Stimulated activated naive CD8-positive, alpha-beta T cell treated with anti-CD3 and anti-CD28 coated beads, Interleukin-15, Interleukin-2, amounts not matched to agents 100 ng/mL and 50 ng/mL, for 24 hours (primary cell): ENCODE data around the gene CDK2.
"Not testable (repeated sequence)": the region's sequence is repeated elsewhere in the genome, so short reads cannot be mapped to it uniquely, and the experiment has no call there.

Experiments
- H3K27ac Mint-ChIP-seq: one replicate; pipeline ENCODE4 v1.8.0; 2021; ENCODE audit warnings: mild to moderate bottlenecking, mixed read lengths
- H3K27me3 Mint-ChIP-seq: one replicate; pipeline ENCODE4 v1.8.0; 2021; ENCODE audit warnings: mixed read lengths
- H3K36me3 Mint-ChIP-seq: one replicate; pipeline ENCODE4 v1.8.0; 2021; ENCODE audit warnings: low read depth, mixed read lengths
- H3K4me1 Mint-ChIP-seq: one replicate; pipeline ENCODE4 v1.8.0; 2021; ENCODE audit warnings: low read depth, mixed read lengths
- H3K4me3 Mint-ChIP-seq: one replicate; pipeline ENCODE4 v1.8.0; 2021; ENCODE audit warnings: mild to moderate bottlenecking, mixed read lengths
- H3K9me3 Mint-ChIP-seq: one replicate; pipeline ENCODE4 v1.8.0; 2021; ENCODE audit warnings: mixed read lengths

Gene CDK2

DNA sequence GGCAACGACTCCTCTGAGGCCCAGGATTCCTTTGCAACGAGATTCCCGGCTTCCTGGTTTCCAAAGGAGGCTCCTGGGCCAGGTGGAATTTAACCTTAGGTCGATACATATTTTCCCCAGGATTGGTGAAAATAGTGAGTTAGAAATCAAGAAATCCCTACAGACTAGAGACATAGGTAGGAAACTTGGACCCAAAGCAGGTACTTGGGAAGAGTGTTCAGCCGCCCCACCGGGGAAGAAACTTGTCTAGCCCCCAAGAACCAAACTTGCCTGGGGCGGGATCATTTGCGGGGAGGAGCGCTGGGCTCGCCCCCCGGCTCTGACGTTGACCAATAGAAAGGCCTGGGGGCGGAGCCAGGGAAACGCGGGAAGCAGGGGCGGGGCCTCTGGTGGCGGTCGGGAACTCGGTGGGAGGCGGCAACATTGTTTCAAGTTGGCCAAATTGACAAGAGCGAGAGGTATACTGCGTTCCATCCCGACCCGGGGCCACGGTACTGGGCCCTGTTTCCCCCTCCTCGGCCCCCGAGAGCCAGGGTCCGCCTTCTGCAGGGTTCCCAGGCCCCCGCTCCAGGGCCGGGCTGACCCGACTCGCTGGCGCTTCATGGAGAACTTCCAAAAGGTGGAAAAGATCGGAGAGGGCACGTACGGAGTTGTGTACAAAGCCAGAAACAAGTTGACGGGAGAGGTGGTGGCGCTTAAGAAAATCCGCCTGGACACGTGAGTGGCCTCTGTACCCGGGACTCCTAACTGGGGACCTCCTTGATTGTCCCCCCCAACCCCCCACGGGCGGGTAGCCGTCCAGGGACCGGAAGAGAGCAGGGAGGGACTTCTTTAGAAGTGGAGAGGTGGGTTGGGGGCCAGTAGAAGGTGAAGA lies at the start of gene CDK2:
CDK2 (plus strand) TSS at position 423 of the 874 bp plus-strand sequence; CDS start at position 602, 179 bp downstream.
- peak within 1 kb of the TSS; percentile 90 for H3K27ac Mint-ChIP-seq
- no peaks in the 10 kb centered on the region for H3K9me3 Mint-ChIP-seq
- no peaks in the 10 kb centered on the region for H3K27me3 Mint-ChIP-seq
- H3K4me3 Mint-ChIP-seq: peak within 1 kb of the TSS; percentile 94
- H3K4me1 Mint-ChIP-seq: peaks cover 28% of the 10 kb centered on the region
- peaks cover 23% of the 10 kb centered on the region for H3K36me3 Mint-ChIP-seq

DNA sequence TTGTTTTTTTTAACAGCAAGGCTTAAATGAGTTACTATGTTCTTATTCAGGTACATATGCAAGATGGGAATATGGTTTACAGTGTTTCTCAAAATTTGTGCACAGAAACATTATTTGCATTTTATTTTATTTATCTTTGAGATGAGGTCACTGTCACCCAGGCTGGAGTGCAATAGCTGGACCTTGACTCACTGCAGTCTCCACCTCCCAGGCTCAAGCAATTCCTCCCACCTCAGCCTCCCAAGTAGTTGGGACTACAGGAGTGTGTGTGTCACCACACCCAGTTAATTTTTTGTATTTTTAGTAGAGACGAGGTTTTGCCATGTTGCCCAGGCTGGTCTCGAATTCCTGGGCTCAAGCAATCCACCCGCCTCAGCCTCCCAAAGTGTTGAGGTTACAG lies 47.6 kb upstream of the CDK2 start:
- not testable (repeated sequence) for H3K27ac Mint-ChIP-seq, H3K9me3 Mint-ChIP-seq, H3K4me3 Mint-ChIP-seq, H3K27me3 Mint-ChIP-seq
- Mint-ChIP-seq H3K4me1 (peaks cover 53% of the 10 kb centered on the region), H3K36me3 (peaks cover 29% of the 10 kb centered on the region)

DNA sequence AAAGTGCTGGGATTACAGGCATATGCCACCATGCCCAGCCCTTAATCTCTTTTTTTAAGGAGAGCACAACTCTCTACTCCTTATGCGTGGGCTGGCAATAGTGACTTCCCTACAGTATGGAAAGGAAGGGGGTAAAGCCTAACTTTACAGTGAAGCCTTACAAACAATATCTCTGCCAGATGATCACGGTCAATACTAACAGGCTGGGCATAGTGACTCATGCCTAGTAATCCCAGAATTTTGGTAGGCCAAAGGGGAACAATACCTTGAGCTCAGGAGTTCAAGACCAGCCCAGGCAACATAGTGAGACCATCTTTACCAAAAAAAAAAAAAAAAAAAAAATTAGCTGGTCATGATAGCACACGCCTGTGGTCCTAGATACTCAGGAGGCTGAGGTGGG lies 44.5 kb upstream of the CDK2 start:
- Mint-ChIP-seq H3K4me1 (peaks cover 53% of the 10 kb centered on the region), H3K27me3 (no peaks in the 10 kb centered on the region), H3K36me3 (peaks cover 29% of the 10 kb centered on the region), H3K27ac (no peak overlapping the region), H3K9me3 (no peaks in the 10 kb centered on the region), H3K4me3 (no peak overlapping the region)

DNA sequence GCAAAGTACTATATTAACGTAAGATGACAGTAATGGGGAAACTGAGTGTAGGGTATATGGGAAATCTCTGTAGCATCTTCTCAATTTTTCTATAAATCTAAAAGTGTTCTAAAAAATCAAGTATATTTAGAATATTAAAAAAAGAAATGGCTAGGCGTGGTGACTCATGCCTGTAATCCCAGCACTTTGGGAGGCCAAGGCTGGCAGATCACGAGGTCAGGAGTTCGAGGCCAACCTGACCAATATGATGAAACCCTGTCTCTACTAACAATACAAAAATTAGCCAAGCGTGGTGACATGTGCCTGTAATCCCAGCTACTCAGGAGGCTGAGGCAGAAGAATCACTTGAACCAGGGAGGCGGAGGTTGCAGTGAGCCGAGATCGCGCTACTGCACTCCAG lies 43.0 kb upstream of the CDK2 start:
- H3K4me1 Mint-ChIP-seq: peaks cover 59% of the 10 kb centered on the region
- H3K36me3 Mint-ChIP-seq: peaks cover 31% of the 10 kb centered on the region
- H3K4me3 Mint-ChIP-seq, H3K27me3 Mint-ChIP-seq, H3K9me3 Mint-ChIP-seq: not testable (repeated sequence)
- H3K27ac Mint-ChIP-seq: peak overlapping the region; percentile 83

DNA sequence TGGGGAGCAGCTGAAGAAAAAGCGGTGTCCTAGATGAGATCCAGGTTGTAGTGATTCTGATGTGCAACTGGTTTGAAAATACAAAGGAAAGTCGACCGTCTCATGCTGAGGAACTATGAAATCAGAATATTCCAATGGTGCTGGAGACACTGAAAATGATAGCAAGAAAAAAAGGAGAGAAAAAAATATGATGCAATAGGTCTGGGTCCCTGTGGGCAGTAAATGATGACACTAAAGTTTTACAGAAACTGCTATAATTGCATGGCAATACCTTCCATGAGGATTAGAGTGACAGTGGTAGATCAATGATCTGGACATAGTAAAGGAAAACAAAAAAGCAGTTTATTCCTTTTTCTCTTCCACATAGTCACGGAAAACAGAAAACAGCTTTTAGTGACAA lies 41.3 kb upstream of the CDK2 start:
- Mint-ChIP-seq H3K27ac (peak overlapping the region; percentile 85), H3K9me3 (no peaks in the 10 kb centered on the region), H3K36me3 (peaks cover 27% of the 10 kb centered on the region), H3K4me3 (peak overlapping the region; percentile 95), H3K27me3 (no peaks in the 10 kb centered on the region), H3K4me1 (peaks cover 76% of the 10 kb centered on the region)

DNA sequence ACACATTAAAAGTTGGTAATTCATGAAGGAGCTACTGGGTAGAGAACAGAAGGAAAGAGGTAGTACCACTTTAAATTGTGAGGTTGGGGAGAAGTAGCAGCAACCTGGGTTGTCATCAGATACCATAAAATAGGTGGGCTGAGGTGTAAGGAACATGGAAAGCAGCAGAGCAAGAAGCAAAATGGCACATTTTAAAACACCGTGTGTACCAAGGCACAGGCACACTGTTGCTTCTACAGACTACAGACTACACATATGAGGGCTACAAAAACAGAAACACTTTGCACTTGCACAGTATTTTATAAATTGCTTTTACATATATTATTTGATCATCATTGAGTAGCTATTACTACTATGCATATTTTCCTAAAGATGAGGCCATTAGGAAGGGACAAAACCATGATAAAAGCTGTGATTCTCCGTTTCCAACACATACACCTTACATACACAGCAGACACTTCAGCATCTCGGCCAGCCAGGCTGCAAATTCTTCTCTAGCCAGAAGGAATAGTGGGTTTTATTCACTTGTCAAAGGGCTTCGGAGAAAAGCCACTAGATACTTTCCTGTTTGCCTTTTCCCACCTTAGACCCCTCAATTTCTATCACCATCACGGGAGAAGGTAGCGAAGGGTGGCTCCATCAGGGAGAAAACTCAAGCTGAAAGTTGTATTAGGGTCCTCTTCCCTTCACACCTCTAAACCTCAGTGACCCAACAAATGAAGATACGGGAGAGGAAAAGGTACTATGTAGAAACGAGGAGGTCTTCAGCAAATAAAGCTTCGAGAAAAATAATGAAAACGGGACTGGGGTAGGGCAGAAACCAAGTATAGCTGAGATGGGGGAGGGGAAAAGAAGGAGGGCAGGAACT lies 40.5 kb upstream of the CDK2 start:
- Mint-ChIP-seq H3K27ac (peak overlapping the region; percentile 85), H3K4me3 (peak overlapping the region; percentile 95), H3K27me3 (no peaks in the 10 kb centered on the region), H3K9me3 (no peaks in the 10 kb centered on the region), H3K4me1 (peaks cover 77% of the 10 kb centered on the region), H3K36me3 (peaks cover 28% of the 10 kb centered on the region)

DNA sequence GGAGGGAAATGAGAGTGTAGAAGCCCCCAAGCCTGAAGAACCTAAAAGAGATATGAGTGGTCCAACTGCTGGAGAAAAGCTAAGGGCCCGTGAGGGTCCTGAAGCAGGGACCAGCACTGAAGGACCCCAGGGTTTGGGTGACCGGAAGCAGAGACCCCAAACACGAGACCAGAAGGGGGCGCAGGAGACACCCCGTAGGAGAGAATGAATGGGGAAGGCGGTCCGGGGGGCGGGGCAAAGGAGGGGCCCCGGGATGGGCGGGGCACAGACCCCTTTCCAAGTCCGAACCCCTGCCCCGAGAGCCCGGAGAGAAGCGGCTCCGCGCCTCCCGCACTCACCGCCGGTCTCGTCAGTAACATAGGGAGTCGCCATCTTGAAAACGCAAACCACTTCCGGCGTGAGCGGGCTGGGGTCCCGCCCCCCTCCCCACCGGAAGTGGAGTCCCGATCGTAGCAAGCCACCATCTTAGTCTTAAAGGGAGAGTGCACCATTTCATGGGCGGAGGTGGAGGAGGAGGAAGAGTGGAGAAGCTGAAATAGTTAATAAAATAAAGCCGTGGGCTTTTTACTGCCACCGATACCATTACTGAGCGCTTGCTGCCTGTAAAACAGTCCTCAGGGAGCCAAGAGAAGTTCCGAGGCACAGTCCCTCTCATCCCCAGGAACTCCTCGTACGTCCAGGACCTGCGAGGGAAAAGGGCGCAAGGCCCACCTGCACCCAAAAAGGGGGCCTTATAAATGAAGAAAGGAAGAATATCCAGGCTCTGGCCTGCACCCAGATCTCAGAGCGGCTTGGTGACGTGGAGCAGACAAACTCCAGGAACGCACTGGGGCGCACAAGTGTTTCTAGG lies 39.7 kb upstream of the CDK2 start:
- peaks cover 69% of the 10 kb centered on the region for H3K4me1 Mint-ChIP-seq
- H3K36me3 Mint-ChIP-seq: peaks cover 32% of the 10 kb centered on the region
- H3K4me3 Mint-ChIP-seq: peak overlapping the region; percentile 95
- peak overlapping the region; percentile 97 for H3K27ac Mint-ChIP-seq
- H3K27me3 Mint-ChIP-seq: no peaks in the 10 kb centered on the region
- H3K9me3 Mint-ChIP-seq: no peaks in the 10 kb centered on the region

DNA sequence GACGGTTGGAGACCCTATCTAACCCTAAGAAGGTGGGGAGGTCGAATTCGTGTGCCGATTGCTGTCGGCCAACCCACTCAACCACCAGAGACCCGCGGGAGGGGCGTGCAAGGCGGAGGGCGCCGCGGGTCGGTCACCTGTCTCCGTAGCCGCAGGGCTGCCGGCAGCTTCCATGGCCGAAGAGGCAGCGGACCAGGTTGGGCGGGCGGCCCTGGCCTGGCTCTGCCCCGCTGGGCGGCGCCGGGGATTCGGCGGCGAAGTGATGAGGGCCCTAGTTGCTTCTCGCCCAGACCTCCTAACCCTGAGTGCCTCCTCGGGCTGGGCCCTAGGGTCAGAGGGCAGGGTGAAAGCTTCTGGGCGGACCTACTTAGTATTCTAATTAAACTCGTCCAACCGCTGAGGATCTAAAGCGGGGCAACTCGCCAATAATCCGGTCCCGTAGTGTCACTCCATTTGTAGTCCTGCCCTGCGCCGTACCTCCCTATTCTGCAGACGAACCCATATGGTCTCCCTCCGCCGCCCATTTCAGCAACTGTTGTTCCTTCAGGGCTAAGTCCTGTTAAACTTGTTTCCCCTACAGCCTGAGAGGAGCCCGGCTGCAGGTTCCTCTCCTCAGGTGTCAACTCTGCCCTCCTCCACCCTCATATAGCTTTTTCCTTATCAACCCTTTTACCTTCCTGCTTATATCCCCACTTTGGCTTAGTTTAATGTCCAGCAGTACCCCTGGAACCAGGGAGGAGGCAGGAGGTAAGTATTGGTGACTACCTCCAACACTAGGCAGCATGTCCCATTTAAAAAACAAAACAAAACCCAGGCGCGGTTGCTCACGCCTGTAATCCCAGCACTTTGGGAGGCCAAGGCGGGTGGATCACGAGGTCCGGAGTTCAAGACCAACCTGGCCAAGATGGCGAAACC lies 38.8 kb upstream of the CDK2 start, which contains the start of gene PYM1:
PYM1 (minus strand) TSS at position 307 of the 915 bp plus-strand sequence; CDS start at position 174, 133 bp downstream.
- peak within 1 kb of the TSS; percentile 95 for H3K4me3 Mint-ChIP-seq
- no peaks in the 10 kb centered on the region for H3K9me3 Mint-ChIP-seq
- H3K4me1 Mint-ChIP-seq: peaks cover 65% of the 10 kb centered on the region
- H3K27me3 Mint-ChIP-seq: no peaks in the 10 kb centered on the region
- peaks cover 30% of the 10 kb centered on the region for H3K36me3 Mint-ChIP-seq
- peak within 1 kb of the TSS; percentile 97 for H3K27ac Mint-ChIP-seq

DNA sequence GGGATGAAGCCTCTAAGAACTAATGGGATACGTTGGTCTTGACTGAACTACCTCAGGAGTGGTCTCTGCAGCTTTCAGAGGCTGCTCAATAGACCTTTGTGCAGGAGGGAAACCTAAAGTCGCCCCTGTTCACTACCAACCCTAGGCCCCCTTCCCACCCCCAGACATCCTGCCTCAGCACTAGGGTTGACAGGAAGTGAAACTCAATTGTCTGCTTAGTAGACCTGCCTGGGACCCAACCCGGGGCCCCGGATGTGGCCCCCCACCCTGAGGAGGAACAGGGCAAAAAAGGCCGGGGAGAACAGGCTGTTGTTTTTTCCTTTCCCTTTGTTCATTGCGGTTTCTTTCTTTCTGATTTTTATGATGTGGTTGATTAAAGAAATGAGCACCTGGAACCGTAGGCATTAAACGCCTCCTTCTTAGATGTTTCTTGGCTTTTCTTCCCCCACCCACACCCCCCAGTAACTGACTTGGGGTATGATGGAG lies 37.3 kb upstream of the CDK2 start:
- Mint-ChIP-seq H3K27ac (peak overlapping the region; percentile 97), H3K4me1 (peaks cover 70% of the 10 kb centered on the region), H3K4me3 (peak overlapping the region; percentile 95), H3K36me3 (peaks cover 35% of the 10 kb centered on the region), H3K9me3 (no peaks in the 10 kb centered on the region), H3K27me3 (no peaks in the 10 kb centered on the region)

DNA sequence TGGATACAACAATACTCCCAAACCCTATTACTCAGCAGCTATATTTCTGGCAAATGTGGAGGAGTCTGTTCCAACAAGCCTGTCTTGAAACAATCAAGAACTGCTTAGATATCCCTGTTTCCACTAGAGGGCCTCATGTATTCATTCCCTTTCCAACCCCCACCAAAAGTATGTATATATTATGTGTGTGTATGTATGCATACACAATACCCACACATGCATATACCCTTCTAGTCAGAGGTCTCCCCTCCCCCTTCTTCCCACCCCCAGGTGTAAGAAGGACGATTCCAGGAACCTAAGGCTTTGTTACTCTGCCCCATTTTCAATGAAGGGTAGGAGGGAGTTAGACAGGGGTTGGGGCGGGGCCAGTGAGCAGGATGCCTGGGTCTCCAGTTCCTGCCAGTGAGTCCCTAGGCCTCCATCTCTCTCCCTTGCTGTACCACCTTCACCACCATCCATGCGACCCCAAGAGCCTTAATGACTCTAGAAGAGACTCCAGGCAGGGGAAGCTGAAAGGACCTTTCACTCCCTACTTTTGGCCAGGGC lies 35.8 kb upstream of the CDK2 start, which contains the start of gene DGKA:
DGKA (plus strand) TSS at position 392 of the 546 bp plus-strand sequence. CDS start 5,342 bp downstream, outside the sequence.
- Mint-ChIP-seq H3K27ac (peak within 1 kb of the TSS; percentile 97), H3K36me3 (peaks cover 35% of the 10 kb centered on the region), H3K9me3 (no peaks in the 10 kb centered on the region), H3K4me1 (peaks cover 72% of the 10 kb centered on the region), H3K4me3 (peak within 1 kb of the TSS; percentile 95), H3K27me3 (no peaks in the 10 kb centered on the region)

DNA sequence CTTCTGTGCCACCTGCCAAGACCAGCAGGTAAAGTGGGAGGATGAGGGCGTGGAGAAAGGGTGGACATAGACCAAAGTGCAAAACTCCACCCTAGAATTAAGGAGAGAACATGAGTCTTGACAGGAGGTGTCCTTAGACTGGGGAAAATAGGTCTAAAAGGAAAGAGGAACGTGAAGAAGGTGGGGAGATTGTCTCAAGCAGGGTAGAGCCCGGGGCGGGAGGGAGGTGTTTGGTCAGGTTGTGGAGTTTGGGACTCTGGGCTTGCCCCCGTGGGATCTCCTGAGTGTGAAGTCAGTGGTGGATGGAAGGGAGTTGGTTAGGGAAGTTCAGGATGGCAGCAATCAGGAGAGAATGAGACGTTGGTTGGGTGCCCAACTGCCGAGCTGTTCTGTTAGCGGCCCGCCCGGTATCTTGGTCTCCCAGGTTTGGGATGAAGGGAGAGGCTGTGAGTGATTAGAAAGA lies 35.3 kb upstream of the CDK2 start:
- Mint-ChIP-seq H3K36me3 (peaks cover 40% of the 10 kb centered on the region), H3K4me1 (peaks cover 72% of the 10 kb centered on the region), H3K9me3 (no peaks in the 10 kb centered on the region), H3K27me3 (no peaks in the 10 kb centered on the region), H3K4me3 (peak overlapping the region; percentile 95), H3K27ac (peak overlapping the region; percentile 97)

DNA sequence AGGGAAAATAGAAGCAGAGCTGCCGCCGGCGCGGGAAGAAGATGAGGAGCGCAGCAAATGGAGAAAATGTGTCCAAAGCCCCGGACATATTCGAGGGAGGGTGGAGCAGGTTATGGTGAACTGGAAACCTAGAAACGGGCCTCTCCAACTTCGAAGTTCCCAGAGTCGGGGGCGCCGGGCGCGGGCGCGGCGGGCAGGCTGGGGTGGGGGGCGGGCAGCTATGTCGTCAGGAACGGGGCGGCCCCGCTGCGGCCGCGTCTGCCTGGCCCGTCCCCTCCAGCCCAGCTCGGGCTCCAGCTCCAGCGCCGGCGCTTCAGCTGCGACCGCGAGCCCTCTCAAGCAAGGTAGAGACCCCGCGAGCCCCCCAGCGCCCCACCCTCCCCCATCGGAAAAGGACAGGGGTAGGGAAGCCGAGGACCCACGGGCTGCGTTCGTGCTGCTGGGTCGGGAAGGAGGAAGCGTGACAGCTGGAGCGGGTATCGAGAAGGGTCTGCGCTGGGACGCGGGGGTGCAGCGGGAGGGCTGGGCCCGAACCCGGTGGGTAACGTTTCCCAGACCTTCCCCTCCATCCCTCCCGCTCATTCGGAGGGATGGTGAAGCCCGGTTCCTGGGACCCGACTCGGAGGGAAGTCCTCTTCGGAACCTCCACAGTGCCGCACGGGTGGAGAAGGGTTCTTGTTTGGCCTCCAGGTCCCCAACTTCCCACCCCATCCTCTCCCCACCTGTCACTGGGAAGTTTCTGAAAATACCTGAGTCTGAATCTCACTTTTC lies 34.7 kb upstream of the CDK2 start:
- Mint-ChIP-seq H3K36me3 (peaks cover 43% of the 10 kb centered on the region), H3K27me3 (no peaks in the 10 kb centered on the region), H3K4me1 (peaks cover 73% of the 10 kb centered on the region), H3K27ac (peak overlapping the region; percentile 97), H3K9me3 (no peaks in the 10 kb centered on the region), H3K4me3 (peak overlapping the region; percentile 95)
